Small intestine (tissue), 7 donors: ENCODE measurements around the gene PIK3R5. TPM values are rescaled to one million over a fixed set of nuclear protein-coding genes. Genes with fewer than 3 reads are reported as not detected.

Source experiments
- DNase-seq, 2 donors: peaks; one replicate each; pipeline versions ENCODE4 v3.0.0 to v3.0.0-alpha.2; 2013
- FAIRE-seq: peaks from 2 replicates; lab custom pipeline; 2012; peaks lifted over from hg19 to GRCh38; lab: Jason Lieb, UNC
- H3K27ac ChIP-seq, 3 donors: one replicate each; pipeline ENCODE4 v1.5.1; 2013; ENCODE audit warnings: low read length in 2 of 3, mild to moderate bottlenecking in 2 of 3, control low read depth in 1 of 3, inconsistent platforms in 1 of 3, low read depth in 1 of 3, moderate library complexity in 1 of 3
- H3K27me3 ChIP-seq, 3 donors: one replicate each; pipeline ENCODE4 v1.6.1; 2013; ENCODE audit warnings: low read length in 3 of 3, inconsistent platforms in 1 of 3; ENCODE audit not compliant: control insufficient read depth in 3 of 3, insufficient read depth in 3 of 3
- H3K36me3 ChIP-seq, 3 donors: one replicate each; pipeline ENCODE4 v1.6.1; 2013; ENCODE audit warnings: low read length in 3 of 3, inconsistent platforms in 1 of 3, low read depth in 1 of 3, mild to moderate bottlenecking in 1 of 3, moderate library complexity in 1 of 3; ENCODE audit not compliant: control insufficient read depth in 3 of 3, insufficient read depth in 2 of 3
- H3K4me1 ChIP-seq, 3 donors: one replicate each; pipeline ENCODE4 v1.6.1; 2013; ENCODE audit warnings: low read length in 2 of 3, inconsistent platforms in 1 of 3, low read depth in 1 of 3, mild to moderate bottlenecking in 1 of 3, moderate library complexity in 1 of 3; ENCODE audit not compliant: control insufficient read depth in 3 of 3, insufficient read depth in 2 of 3
- H3K4me3 ChIP-seq, 3 donors: one replicate each; pipeline ENCODE4 v1.5.1; 2013; ENCODE audit warnings: low read length in 3 of 3, control low read depth in 1 of 3, inconsistent platforms in 1 of 3, low read depth in 1 of 3, mild to moderate bottlenecking in 1 of 3, moderate library complexity in 1 of 3
- H3K9me3 ChIP-seq, 2 donors: one replicate each; pipeline ENCODE4 v1.6.1; 2013; ENCODE audit warnings: low read depth in 1 of 2, low read length in 1 of 2; ENCODE audit not compliant: control insufficient read depth in 2 of 2, insufficient read depth in 1 of 2
- WGBS, 3 donors: extraction: QIAGEN DNeasy Blood & Tissue Kit; methylation state at CpG; one replicate each; pipeline ENCODE4 v1.1.7; 2013; 5-methylcytosine and 5-hydroxymethylcytosine counted together
- polyA plus RNA-seq, 4 donors: library from polyadenylated mRNA; stranded (reverse) in 3 of 4; unstranded in 1 of 4; fragments of 200-250 nt in 3 of 4; fragments of 120-200 nt in 1 of 4; gene quantifications; one replicate each; pipeline versions ENCODE4 v1.2.1 to v1.2.3, GENCODE V29; 2013
- donor health status: healthy with polysubstance abuse.
- donor health status: control.
- donor health status: control.
- donor health status: Bipolar disorder and iron deficiency.
- donor health status: healthy.

The PIK3R5 gene
- polyA plus RNA-seq, 4 donors = 1.3 to 4.6 (median 3.0) TPM

GRCh38 chr17:8884336-8884990 lies 81.0 kb downstream of the PIK3R5 start:
- no peaks in the 10 kb centered on the region for H3K27me3 ChIP-seq
- H3K4me1 ChIP-seq = no peaks in the 10 kb centered on the region
- no peak overlapping the region for H3K27ac ChIP-seq

DNA sequence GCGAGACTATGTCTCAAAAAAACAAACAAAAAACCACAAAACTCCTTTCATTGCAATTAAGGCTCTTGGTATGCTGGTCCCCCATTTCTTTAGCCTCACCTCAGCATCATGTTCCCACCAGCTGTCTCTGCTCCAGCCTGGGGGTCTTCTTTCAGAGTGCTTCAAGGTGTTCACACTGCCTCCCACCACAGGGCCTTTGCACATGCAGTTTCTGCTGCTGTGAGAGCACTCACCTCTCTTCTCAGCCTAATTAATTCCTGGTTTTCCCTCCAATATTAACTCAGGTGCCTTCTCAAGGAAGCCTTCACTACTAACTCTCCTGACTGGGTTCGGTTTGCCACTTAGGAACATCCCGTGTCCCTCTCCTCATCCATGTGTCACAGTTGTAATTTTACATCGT lies 82.2 kb downstream of the PIK3R5 start:
- no peak for FAIRE-seq
- WGBS, 3 donors = 88 to 97% (median 96%) methylated on average over 4 of the region's 4 CpGs
- Histone ChIP-seq H3K4me3 (no peak overlapping the region), H3K27me3 (no peaks in the 10 kb centered on the region), H3K4me1 (no peaks in the 10 kb centered on the region), H3K9me3 (no peaks in the 10 kb centered on the region), H3K36me3 (no peaks in the 10 kb centered on the region), H3K27ac (no peak overlapping the region)
- no peak for DNase-seq

More at GRCh38 chr17:8884336-8884990, 81.0 kb downstream of the PIK3R5 start:
- FAIRE-seq = no peak
- no peak for DNase-seq
- H3K4me3 ChIP-seq = no peak overlapping the region
- 88 to 92% (median 89%) methylated on average over 16 of the region's 16 CpGs for WGBS, 3 donors
- no peaks in the 10 kb centered on the region for H3K36me3 ChIP-seq
- H3K9me3 ChIP-seq = no peaks in the 10 kb centered on the region

GRCh38 chr17:8881606-8882005 lies 83.9 kb downstream of the PIK3R5 start:
- H3K4me1 ChIP-seq = no peaks in the 10 kb centered on the region

DNA sequence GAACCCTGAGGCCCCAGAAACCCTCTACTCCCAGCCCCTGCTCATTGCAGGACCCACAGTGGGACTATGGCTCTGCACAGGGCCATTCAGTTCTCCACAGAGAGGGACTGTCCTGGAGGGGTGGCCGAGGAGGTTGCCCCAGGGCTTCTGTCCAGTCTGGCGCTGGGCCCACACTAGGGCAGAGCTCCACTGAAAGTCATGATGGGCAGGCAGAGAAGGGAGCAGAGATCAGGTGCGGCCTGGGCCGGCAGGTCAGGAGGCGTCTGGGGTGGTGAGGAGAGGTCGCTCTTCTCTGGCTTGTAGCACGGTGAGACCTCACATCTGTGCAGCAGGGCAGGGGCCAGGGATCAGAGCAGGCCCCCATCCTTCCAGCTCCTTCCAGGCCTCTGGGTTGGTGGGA lies 85.0 kb downstream of the PIK3R5 start:
- no peak for FAIRE-seq
- Histone ChIP-seq H3K4me1 (no peaks in the 10 kb centered on the region), H3K4me3 (no peak overlapping the region), H3K9me3 (no peaks in the 10 kb centered on the region), H3K27me3 (peaks cover 0 to 10% (median 0%) of the 10 kb centered on the region in 3 donors), H3K36me3 (no peaks in the 10 kb centered on the region), H3K27ac (no peak overlapping the region)
- no peak for DNase-seq
- WGBS, 3 donors = 89 to 90% (median 89%) methylated on average over 7 of the region's 7 CpGs

More at GRCh38 chr17:8881606-8882005, 83.9 kb downstream of the PIK3R5 start:
- Histone ChIP-seq H3K27me3 (peaks cover 0 to 2% (median 0%) of the 10 kb centered on the region in 3 donors), H3K9me3 (no peaks in the 10 kb centered on the region), H3K4me3 (no peak overlapping the region), H3K36me3 (no peaks in the 10 kb centered on the region), H3K27ac (no peak overlapping the region)
- FAIRE-seq = no peak
- 93 to 95% (median 94%) methylated on average over 7 of the region's 7 CpGs for WGBS, 3 donors
- no peak for DNase-seq

- no peak for FAIRE-seq
- Histone ChIP-seq H3K9me3 (no peaks in the 10 kb centered on the region), H3K36me3 (no peaks in the 10 kb centered on the region), H3K27me3 (peaks cover 0 to 15% (median 0%) of the 10 kb centered on the region in 3 donors), H3K27ac (no peak overlapping the region), H3K4me1 (no peaks in the 10 kb centered on the region), H3K4me3 (no peak overlapping the region)
- WGBS, 3 donors = 59 to 73% (median 62%) methylated on average over 7 of the region's 7 CpGs
- no peak for DNase-seq
These were observed 86.1 kb downstream of the PIK3R5 start for GRCh38 chr17:8879410-8879809.

DNA sequence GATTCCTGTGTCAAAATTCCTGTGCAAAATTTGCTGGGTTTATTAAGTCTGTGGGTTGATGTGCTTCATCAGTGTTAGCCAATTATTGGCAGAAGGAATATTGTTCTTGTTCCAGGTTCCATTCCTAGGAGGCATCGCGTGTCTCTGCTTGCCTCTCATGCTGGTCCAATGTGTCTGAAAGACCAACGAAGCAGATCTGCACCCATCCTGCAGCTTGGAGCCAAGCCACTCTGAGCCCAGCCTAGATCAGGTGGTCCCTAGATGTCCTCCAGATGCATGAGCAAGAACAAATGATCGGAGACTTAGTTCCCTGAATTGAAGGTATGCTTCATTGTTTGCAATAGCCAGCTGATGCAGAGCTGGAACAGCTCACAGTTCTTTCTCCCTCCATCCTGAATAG lies 87.5 kb downstream of the PIK3R5 start:
- H3K27me3 ChIP-seq = peaks cover 0 to 19% (median 0%) of the 10 kb centered on the region in 3 donors
- no peaks in the 10 kb centered on the region for H3K9me3 ChIP-seq
- H3K27ac ChIP-seq = no peak overlapping the region
- no peaks in the 10 kb centered on the region for H3K36me3 ChIP-seq
- no peaks in the 10 kb centered on the region for H3K4me1 ChIP-seq
- DNase-seq (no peak), FAIRE-seq (no peak)
- H3K4me3 ChIP-seq = no peak overlapping the region
- 80 to 87% (median 81%) methylated on average over 4 of the region's 4 CpGs for WGBS, 3 donors

- Histone ChIP-seq H3K4me3 (no peak overlapping the region), H3K27ac (no peak overlapping the region), H3K9me3 (no peaks in the 10 kb centered on the region), H3K4me1 (no peaks in the 10 kb centered on the region), H3K36me3 (no peaks in the 10 kb centered on the region), H3K27me3 (peaks cover 0 to 19% (median 0%) of the 10 kb centered on the region in 3 donors)
- DNase-seq (no peak), FAIRE-seq (no peak)
- WGBS, 3 donors = 63 to 83% (median 78%) methylated on average over 5 of the region's 5 CpGs
These were observed 89.5 kb downstream of the PIK3R5 start for GRCh38 chr17:8875957-8876356.

DNA sequence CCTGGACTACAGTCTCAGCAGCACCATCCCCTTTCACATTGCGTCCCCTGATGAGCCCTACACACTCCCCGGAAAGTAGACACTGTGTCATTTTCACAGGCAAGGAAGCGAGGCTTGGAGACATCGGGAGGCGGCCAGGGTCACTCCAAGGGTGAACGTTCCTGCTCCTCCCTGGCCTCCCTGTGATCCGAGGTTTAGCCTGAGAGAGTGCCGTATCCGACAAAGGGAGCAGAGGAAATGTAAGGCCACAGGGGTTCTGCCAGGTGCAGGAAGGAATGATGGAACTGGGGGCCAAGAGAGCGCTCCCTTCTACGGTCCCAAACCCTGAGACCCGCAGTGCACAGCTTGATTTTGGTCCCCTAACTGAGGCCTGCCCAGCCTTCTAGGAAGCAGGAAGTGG lies 90.1 kb downstream of the PIK3R5 start:
- no peak for FAIRE-seq
- H3K4me1 ChIP-seq = no peaks in the 10 kb centered on the region
- no peak for DNase-seq
- no peaks in the 10 kb centered on the region for H3K36me3 ChIP-seq
- no peaks in the 10 kb centered on the region for H3K9me3 ChIP-seq
- H3K4me3 ChIP-seq = no peak overlapping the region
- 68 to 81% (median 76%) methylated on average over 12 of the region's 12 CpGs for WGBS, 3 donors
- no peak overlapping the region for H3K27ac ChIP-seq
- peaks cover 0 to 19% (median 0%) of the 10 kb centered on the region in 3 donors for H3K27me3 ChIP-seq
